PC-3 (cell line): ENCODE results near the gene CGB2. TPM values are rescaled to one million over a fixed set of nuclear protein-coding genes. Genes with fewer than 3 reads are reported as not detected.
A peak's percentile ranks its signal among the peaks of the same experiment; 100 is the strongest.
"Not testable (repeated sequence)": the region's sequence is repeated elsewhere in the genome, so short reads cannot be mapped to it uniquely, and the experiment has no call there.

ENCODE experiments used
- ATAC-seq: fragments of 200-7000 bp; cut with Tn5 transposase; 2 replicates; pipeline ENCODE4 v1.9.1; 2020; ENCODE audit warnings: mild to moderate bottlenecking, moderate library complexity
- BruUV-seq: library from RNA; stranded (reverse); fragments of 400-500 nt; replicated peaks from 2 replicates; lab custom pipeline; 2021; lab: Mats Ljungman, UMichigan
- CTCF ChIA-PET: fragments of 300-600 bp; sonication (Branson Sonifier 250); formaldehyde crosslinking; loops from one replicate; lab custom pipeline; 2022; ENCODE audit warnings: antibody characterized with exemption; lab: Charles Lee
- POLR2A ChIA-PET: fragments of 300-600 bp; sonication (Branson Sonifier 250); formaldehyde crosslinking; loops from one replicate; lab custom pipeline; 2022; ENCODE audit warnings: antibody characterized with exemption; ENCODE audit not compliant: unreplicated experiment; lab: Charles Lee
- DNase-seq: peaks from one replicate; pipeline ENCODE4 v3.0.0-alpha.2; 2015
- H2AFZ ChIP-seq: fragments of 300-600 bp; sonication (generic); 2 replicates; pipeline ENCODE4 v1.6.0; 2016; ENCODE audit warnings: antibody characterized with exemption, low read length
- H3F3A ChIP-seq: fragments of 300-600 bp; sonication (generic); one replicate; pipeline ENCODE4 v1.6.0; 2017; ENCODE audit warnings: antibody characterized with exemption, low read length, control low read depth, mild to moderate bottlenecking; ENCODE audit not compliant: unreplicated experiment
- H3K27ac ChIP-seq: fragments of 300-600 bp; sonication (generic); 2 replicates; pipeline ENCODE4 v1.5.1; 2016; ENCODE audit warnings: mild to moderate bottlenecking, low read length
- H3K27me3 ChIP-seq: fragments of 300-600 bp; sonication (generic); 2 replicates; pipeline ENCODE4 v1.6.1; 2016; ENCODE audit warnings: low read length, mixed read lengths
- H3K36me3 ChIP-seq: fragments of 300-600 bp; sonication (generic); 2 replicates; pipeline ENCODE4 v1.6.1; 2016; ENCODE audit warnings: low read depth, mixed run types, low read length, mixed read lengths
- H3K4me1 ChIP-seq: fragments of 300-600 bp; sonication (generic); 2 replicates; pipeline ENCODE4 v1.5.1; 2016; ENCODE audit warnings: low read length; ENCODE audit not compliant: insufficient read depth
- H3K4me2 ChIP-seq: fragments of 300-600 bp; sonication (generic); 2 replicates; pipeline ENCODE4 v1.6.0; 2016; ENCODE audit warnings: low read length
- H3K4me3 ChIP-seq: fragments of 300-600 bp; sonication (generic); 2 replicates; pipeline ENCODE4 v1.5.1; 2016; ENCODE audit warnings: mild to moderate bottlenecking, low read length, mixed read lengths
- H3K79me2 ChIP-seq: fragments of 300-600 bp; sonication (generic); 2 replicates; pipeline ENCODE4 v1.6.1; 2017; ENCODE audit warnings: low read length, mixed read lengths
- H3K9ac ChIP-seq: fragments of 300-600 bp; sonication (generic); 2 replicates; pipeline ENCODE4 v1.6.0; 2016; ENCODE audit warnings: mild to moderate bottlenecking, low read length
- H3K9me2 ChIP-seq: fragments of 300-600 bp; sonication (generic); replicated peaks from 2 replicates; pipeline ENCODE4 v1.6.1; 2016; ENCODE audit warnings: mixed run types, low read length, mixed read lengths
- H3K9me3 ChIP-seq: fragments of 300-600 bp; sonication (generic); 2 replicates; pipeline ENCODE4 v1.6.1; 2016; ENCODE audit warnings: low read length, mixed read lengths
- H4K20me1 ChIP-seq: fragments of 300-600 bp; sonication (generic); 2 replicates; pipeline ENCODE4 v1.6.1; 2016; ENCODE audit warnings: low read length, mixed read lengths
- EZH2 ChIP-seq: fragments of 300-600 bp; sonication (generic); IDR thresholded peaks from one replicate; pipeline ENCODE4 v1.6.1; 2017; ENCODE audit warnings: antibody characterized with exemption, mild to moderate bottlenecking, low read length; ENCODE audit not compliant: unreplicated experiment
- intact Hi-C: fragments of 100-400 bp; cut with micrococcal nuclease; formaldehyde crosslinking; loops from 2 replicates; pipeline ENCODE4 v1.9.0; 2023
- total RNA-seq: library from RNA; depleted of rRNA; stranded (reverse); fragments of >200 nt; gene quantifications from 2 replicates; pipeline ENCODE4 v1.2.3, GENCODE V29; 2014
- TF ChIP-seq, protein P1 (sequence below): fragments of 300-600 bp; sonication (generic); conservative IDR thresholded peaks from 2 replicates; pipeline ENCODE4 v1.5.1; 2017; ENCODE audit warnings: antibody characterized with exemption, low read depth, mild to moderate bottlenecking, low read length

Gene CGB2
- total RNA-seq, 1 experiment from 2014 or later: not detected

DNA sequence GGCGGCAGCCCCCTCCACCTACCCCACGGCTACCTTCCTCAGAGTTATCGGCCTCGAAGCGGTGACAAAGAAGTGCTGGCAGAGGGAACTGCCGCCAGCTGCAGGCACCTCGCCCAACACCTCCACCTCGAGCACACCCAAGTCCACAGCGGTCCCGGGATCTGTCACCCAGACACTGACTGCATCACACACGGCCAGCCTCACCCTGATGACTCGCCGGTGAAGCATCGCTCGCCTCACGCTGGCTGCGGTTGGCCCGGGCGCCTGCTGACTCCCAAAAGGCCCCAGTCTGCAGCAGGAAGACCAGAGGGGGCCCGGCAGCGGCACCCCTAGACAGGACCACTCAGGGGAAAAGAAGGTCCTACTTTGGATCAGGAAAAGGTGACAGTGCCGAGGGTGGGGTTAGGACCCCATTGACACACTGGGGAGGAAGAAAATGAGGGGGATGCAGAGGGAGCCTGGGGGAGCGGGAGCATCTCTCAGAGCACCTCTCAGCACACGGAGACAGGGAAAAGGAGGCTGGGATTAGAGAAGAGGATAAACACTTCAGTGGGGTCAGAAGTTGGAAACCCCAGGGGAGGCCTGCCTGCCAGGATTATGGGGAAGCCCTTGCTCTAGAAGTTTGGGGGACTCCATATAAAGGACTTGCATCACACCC, 18.8 kb downstream of the CGB2 start:
- H3K4me2 ChIP-seq: peak overlapping the region; percentile 37; the same call in 1 of the 2 replicates
- H3K36me3 ChIP-seq, H3K4me3 ChIP-seq, intact Hi-C loops, H2AFZ ChIP-seq, H3K9me2 ChIP-seq, H3K27me3 ChIP-seq, H3K79me2 ChIP-seq, POLR2A ChIA-PET, H3K27ac ChIP-seq, H3F3A ChIP-seq, CTCF ChIA-PET, H3K4me1 ChIP-seq, H4K20me1 ChIP-seq, H3K9me3 ChIP-seq, BruUV-seq, H3K9ac ChIP-seq: not testable (repeated sequence)
- ATAC-seq (peak; percentile 100), DNase-seq (peak; percentile 83)

DNA sequence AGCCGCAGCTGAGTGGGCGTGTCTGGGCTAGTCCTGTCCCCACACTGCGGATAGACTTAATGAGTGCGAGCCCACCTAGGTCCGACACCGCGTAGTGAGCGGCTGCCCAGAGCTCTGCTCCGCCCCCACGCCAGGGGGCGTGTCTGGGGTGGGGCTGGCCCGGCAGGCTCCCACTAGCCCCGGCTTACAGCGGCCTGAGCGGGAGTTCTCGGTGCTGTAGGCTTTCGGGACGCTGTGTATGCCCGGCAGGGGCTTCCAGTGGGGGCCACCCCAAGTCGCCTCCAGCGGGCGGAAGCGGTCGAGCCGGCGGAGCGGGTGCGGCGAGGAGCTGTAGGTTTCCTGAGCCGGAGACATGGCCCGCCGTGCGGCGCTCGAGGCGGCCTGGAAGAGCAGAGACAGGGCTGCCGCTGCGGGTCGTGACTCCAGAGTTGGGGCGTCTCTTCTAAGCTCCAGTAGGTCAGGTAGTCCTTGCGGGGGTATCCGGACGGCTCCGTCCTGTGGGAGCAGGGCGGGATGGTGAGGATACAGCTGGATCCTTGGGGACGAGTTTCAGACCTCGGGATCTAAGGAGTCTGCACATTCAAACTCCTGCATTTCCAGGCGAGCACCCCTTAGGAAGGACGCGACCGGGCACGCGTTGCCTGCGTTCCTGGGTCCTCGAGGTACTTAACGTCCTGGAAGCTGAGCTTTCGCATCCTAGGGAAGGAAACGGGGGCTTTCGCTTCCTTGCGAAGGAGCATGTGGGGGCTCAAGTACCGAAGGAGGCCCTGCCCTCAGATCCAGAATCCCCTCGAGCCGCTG, 24.6 kb downstream of the CGB2 start:
- TSS peak; percentile 45 for BruUV-seq
- H3K27ac ChIP-seq: no peak overlapping the region
- peak overlapping the region; percentile 96 for H3K4me2 ChIP-seq
- peak overlapping the region; percentile 85 for H2AFZ ChIP-seq
- H3K4me3 ChIP-seq: peak overlapping the region; percentile 71
- no peaks in the 10 kb centered on the region for H4K20me1 ChIP-seq
- intact Hi-C loops: no loop called here
- H3F3A ChIP-seq: no peaks in the 10 kb centered on the region
- ChIA-PET POLR2A (interaction anchor here (0.6 to 0.7 kb wide), 2 partner anchors 19 to 42 kb away, joined by 3 read pairs; no protein-coding TSS in a partner anchor), CTCF (interaction anchor here (0.7 kb wide), 1 partner anchor 63 kb away, joined by 3 read pairs; the partner anchor contains the start of gene RUVBL2)
- no peaks in the 10 kb centered on the region for H3K36me3 ChIP-seq
- peak; percentile 52 for DNase-seq
- no peaks in the 10 kb centered on the region for H3K9me2 ChIP-seq
- peaks cover 4% of the 10 kb centered on the region; the same call in 1 of the 2 replicates for H3K4me1 ChIP-seq
- H3K9me3 ChIP-seq: no peaks in the 10 kb centered on the region
- H3K79me2 ChIP-seq: no peaks in the 10 kb centered on the region
- ATAC-seq: peak; percentile 89
- H3K9ac ChIP-seq: 0 out of 2 replicates have a peak overlapping the region, but pooled peaks have one; percentile 12
- H3K27me3 ChIP-seq: no peaks in the 10 kb centered on the region
- TF ChIP-seq EZH2: no peak
- TF ChIP-seq, protein P1, sequence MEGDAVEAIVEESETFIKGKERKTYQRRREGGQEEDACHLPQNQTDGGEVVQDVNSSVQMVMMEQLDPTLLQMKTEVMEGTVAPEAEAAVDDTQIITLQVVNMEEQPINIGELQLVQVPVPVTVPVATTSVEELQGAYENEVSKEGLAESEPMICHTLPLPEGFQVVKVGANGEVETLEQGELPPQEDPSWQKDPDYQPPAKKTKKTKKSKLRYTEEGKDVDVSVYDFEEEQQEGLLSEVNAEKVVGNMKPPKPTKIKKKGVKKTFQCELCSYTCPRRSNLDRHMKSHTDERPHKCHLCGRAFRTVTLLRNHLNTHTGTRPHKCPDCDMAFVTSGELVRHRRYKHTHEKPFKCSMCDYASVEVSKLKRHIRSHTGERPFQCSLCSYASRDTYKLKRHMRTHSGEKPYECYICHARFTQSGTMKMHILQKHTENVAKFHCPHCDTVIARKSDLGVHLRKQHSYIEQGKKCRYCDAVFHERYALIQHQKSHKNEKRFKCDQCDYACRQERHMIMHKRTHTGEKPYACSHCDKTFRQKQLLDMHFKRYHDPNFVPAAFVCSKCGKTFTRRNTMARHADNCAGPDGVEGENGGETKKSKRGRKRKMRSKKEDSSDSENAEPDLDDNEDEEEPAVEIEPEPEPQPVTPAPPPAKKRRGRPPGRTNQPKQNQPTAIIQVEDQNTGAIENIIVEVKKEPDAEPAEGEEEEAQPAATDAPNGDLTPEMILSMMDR: peak; percentile 18; the same call in 1 of the 2 replicates

DNA sequence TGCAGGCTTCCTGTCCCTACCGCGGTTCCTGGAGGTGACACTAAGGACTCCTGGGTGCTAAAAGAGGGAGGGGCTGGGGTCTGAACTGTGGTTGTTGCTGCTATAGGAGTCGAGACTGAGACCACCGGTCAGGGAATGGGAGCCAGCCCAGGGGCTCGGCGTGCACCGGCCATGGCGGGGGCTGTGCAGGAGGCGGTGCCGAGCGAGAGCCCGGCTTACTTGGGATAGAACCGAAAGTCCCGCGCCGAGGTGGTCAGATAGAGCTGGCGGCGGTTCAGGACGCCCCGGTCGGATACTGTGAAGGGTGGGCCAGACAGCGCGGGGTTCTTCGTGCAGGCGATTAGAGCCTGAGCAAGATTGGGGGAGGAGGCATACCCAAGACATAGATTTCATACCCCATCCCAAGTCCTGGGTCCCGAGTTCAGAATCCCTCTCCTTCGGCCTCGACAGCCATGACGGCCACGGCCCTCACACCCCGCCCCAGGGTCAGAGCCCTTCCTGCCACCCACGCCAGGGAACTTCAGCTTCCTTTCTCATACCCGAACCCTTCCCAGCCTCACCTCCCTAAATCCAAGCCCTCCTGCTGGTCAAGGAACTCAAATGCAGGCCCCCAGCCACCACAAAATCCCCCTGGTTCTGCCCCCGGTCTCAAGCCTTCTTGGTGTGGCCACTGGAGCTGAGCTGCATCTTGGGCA, 25.4 kb downstream of the CGB2 start:
- BruUV-seq, H3K4me1 ChIP-seq, ATAC-seq, H3K27ac ChIP-seq, H3K9me3 ChIP-seq, H3K9me2 ChIP-seq, H4K20me1 ChIP-seq, H3K36me3 ChIP-seq, H3K9ac ChIP-seq, H3K79me2 ChIP-seq, DNase-seq, H3K27me3 ChIP-seq, intact Hi-C loops, H3F3A ChIP-seq: not testable (repeated sequence)
- peak overlapping the region; percentile 71 for H3K4me3 ChIP-seq
- ChIA-PET POLR2A (interaction anchor here (0.6 to 1.0 kb wide), 2 partner anchors 18 to 64 kb away, joined by 3 to 4 read pairs; partner anchors contain the start of genes GYS1 and RUVBL2), CTCF (interaction anchor here (0.5 to 0.9 kb wide), 3 partner anchors 17 to 86 kb away, joined by 3 read pairs; partner anchors contain the start of gene RUVBL2)
- H3K4me2 ChIP-seq: peak overlapping the region; percentile 96
- H2AFZ ChIP-seq: peak overlapping the region; percentile 85; the same call in 1 of the 2 replicates
